ENCODE results near the gene NUDT1.

Gene NUDT1

GRCh38 chr7:2230226-2230625 lies 11.8 kb upstream of the NUDT1 start:
- Histone ChIP-seq H3K27ac (replicated peaks) (no peak overlapping the region), H3K4me3 (replicated peaks; ENCODE audit: insufficient read depth, low read length) (no peak overlapping the region)
- TF ChIP-seq POLR2AphosphoS5 (IDR thresholded peaks at IDR 0.05; ENCODE audit: low read depth), result no peak
- TF ChIP-seq REST (IDR thresholded peaks at IDR 0.05; ENCODE audit: insufficient replicate concordance, low read depth), result no peak
- no peak for TF ChIP-seq CTCF (IDR thresholded peaks at IDR 0.05; ENCODE audit: insufficient read depth, low read length)
- no peak for TF ChIP-seq SPI1 (IDR thresholded peaks at IDR 0.05; ENCODE audit: borderline replicate concordance, low read depth)
- no peak for TF ChIP-seq GABPA (IDR thresholded peaks at IDR 0.05; ENCODE audit: low read depth)

GRCh38 chr7:2230882-2231281 lies 11.1 kb upstream of the NUDT1 start:
- H3K27ac ChIP-seq (replicated peaks), result no peak overlapping the region
- no peak for DNase-seq (ENCODE audit: low read depth in 1 of 2, low spot score in 1 of 2)
- H3K4me3 ChIP-seq (replicated peaks; ENCODE audit: insufficient read depth, low read length), result no peak overlapping the region
- H3K27me3 ChIP-seq (ENCODE audit: insufficient read depth, poor library complexity, severe bottlenecking), result no peaks in the 10 kb centered on the region
- TF ChIP-seq REST (IDR thresholded peaks at IDR 0.05; ENCODE audit: insufficient replicate concordance, low read depth) (no peak), SPI1 (IDR thresholded peaks at IDR 0.05; ENCODE audit: borderline replicate concordance, low read depth) (no peak), GABPA (IDR thresholded peaks at IDR 0.05; ENCODE audit: low read depth) (no peak), CTCF (IDR thresholded peaks at IDR 0.05; ENCODE audit: insufficient read depth, low read length) (no peak), POLR2AphosphoS5 (IDR thresholded peaks at IDR 0.05; ENCODE audit: low read depth) (no peak)

More at GRCh38 chr7:2230226-2230625, 11.8 kb upstream of the NUDT1 start:
- DNase-seq (ENCODE audit: low read depth in 1 of 2, low spot score in 1 of 2), result no peak
- no peaks in the 10 kb centered on the region for H3K27me3 ChIP-seq (ENCODE audit: insufficient read depth, poor library complexity, severe bottlenecking)

DNA sequence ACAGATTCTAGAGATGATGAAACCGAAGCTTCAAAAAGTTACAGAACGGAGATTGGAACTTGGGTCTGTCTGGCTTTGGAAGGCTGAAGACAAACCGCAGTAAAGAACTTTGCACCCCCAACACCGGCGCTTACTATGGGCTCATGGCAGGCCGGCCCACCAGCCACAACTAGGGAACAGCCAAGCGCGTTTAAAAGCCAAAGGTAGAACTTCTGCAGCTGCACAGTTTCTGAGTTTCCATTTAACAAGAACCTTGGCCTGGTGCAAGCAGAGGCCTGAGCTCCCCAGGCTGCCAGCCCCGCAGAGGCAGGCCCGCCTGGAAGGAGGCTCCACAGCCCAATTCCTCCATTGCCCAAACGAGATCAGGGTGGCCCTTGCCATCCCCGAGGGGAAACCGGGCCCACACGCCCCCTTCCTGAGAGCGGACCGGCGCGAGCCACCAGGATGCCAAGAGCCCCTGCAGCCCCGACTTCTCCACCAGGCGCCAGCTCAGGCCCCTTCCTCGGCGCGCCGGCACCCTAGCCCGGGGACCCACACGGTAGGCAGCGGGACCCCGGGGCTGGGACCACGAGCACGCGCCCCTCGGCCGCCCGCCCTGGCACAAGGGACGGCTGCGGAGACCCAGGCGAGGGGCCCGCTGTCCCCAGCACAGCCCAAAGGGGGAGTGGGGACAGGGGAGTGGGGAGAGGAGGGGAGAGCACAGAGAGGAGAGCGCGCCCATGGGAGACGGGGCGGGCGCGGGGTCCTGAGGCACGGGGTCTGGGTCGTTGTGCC lies 9.8 kb upstream of the NUDT1 start:
- no peaks in the 10 kb centered on the region for H3K27me3 ChIP-seq (ENCODE audit: insufficient read depth, poor library complexity, severe bottlenecking)
- DNase-seq (ENCODE audit: low read depth in 1 of 2, low spot score in 1 of 2), result peak in 1 of 2 experiments; percentile 31
- peak overlapping the region; percentile 70 for H3K27ac ChIP-seq (replicated peaks)
- no peak for TF ChIP-seq REST (IDR thresholded peaks at IDR 0.05; ENCODE audit: insufficient replicate concordance, low read depth)
- TF ChIP-seq GABPA (IDR thresholded peaks at IDR 0.05; ENCODE audit: low read depth), result no peak
- no peak for TF ChIP-seq CTCF (IDR thresholded peaks at IDR 0.05; ENCODE audit: insufficient read depth, low read length)
- no peak for TF ChIP-seq POLR2AphosphoS5 (IDR thresholded peaks at IDR 0.05; ENCODE audit: low read depth)
- no peak for TF ChIP-seq SPI1 (IDR thresholded peaks at IDR 0.05; ENCODE audit: borderline replicate concordance, low read depth)
- H3K4me3 ChIP-seq (replicated peaks; ENCODE audit: insufficient read depth, low read length), result peak overlapping the region; percentile 96
